HepG2 (cell line): ENCODE measurements around the gene CORT. TPM values are rescaled to one million over a fixed set of nuclear protein-coding genes. Genes with fewer than 3 reads are reported as not detected.

ENCODE experiments used
- ATAC-seq: fragments of 200-7000 bp; cut with Tn5 transposase; 3 replicates; pipeline ENCODE4 v1.9.1; 2020; ENCODE audit warnings: mild to moderate bottlenecking, moderate library complexity
- BruUV-seq: library from RNA; stranded (reverse); fragments of 400-500 nt; replicated peaks from 2 replicates; lab custom pipeline; 2021; lab: Mats Ljungman, UMichigan
- CTCF ChIA-PET: fragments of 300-600 bp; formaldehyde crosslinking; extraction: SDS; loops from one replicate; lab custom pipeline; 2021; ENCODE audit warnings: low total read pairs, inconsistent platforms, low intra/inter-chr PET ratio; lab: Yijun Ruan, JAX
- POLR2A ChIA-PET: fragments of 350-600 bp; sonication (Branson Sonifier 250); formaldehyde crosslinking; loops from one replicate; lab custom pipeline; 2020; ENCODE audit warnings: antibody characterized with exemption, inconsistent platforms; lab: Yijun Ruan, JAX
- DNase-seq: peaks from one replicate; pipeline ENCODE4 v3.0.0-alpha.2; 2015; ENCODE audit warnings: low spot score
- FAIRE-seq: peaks from 3 replicates; lab custom pipeline; 2011; peaks lifted over from hg19 to GRCh38; lab: Jason Lieb, UNC
- H2AFZ ChIP-seq: one replicate; pipeline ENCODE4 v1.6.1; 2011; ENCODE audit warnings: low read length, inconsistent platforms
- H3K27ac ChIP-seq: fragments of 300-600 bp; 3 replicates; pipeline ENCODE4 v1.8.0; 2011; ENCODE audit warnings: mixed run types, mild to moderate bottlenecking, mixed read lengths, low read length, inconsistent platforms; ENCODE audit not compliant: insufficient read depth; ENCODE audit errors: extremely low read length
- H3K27me3 ChIP-seq, 2 experiments: fragments of 200-600 bp in 1 of 2; 2 replicates in 1 of 2; 3 replicates in 1 of 2; pipeline versions ENCODE4 v1.6.0 to v1.8.0; 2011; ENCODE audit warnings: low read length in 2 of 2, mild to moderate bottlenecking in 2 of 2, moderate library complexity in 2 of 2, inconsistent platforms in 1 of 2; ENCODE audit not compliant: insufficient read depth in 2 of 2, control insufficient read depth in 1 of 2
- H3K36me3 ChIP-seq, 2 experiments: fragments of 200-600 bp in 1 of 2; replicated peaks in 1 of 2; 2 replicates in 1 of 2; 3 replicates in 1 of 2; pipeline versions ENCODE4 v1.5.1 to v1.8.0; 2011; ENCODE audit warnings: low read length in 2 of 2, inconsistent platforms in 1 of 2; ENCODE audit not compliant: insufficient read depth in 2 of 2, control insufficient read depth in 1 of 2
- H3K4me1 ChIP-seq: 2 replicates; pipeline ENCODE4 v1.5.1; 2012; ENCODE audit warnings: low read length, inconsistent platforms; ENCODE audit not compliant: insufficient read depth
- H3K4me2 ChIP-seq: 2 replicates; pipeline ENCODE4 v1.6.0; 2011; ENCODE audit warnings: low read depth, low read length, inconsistent platforms
- H3K4me3 ChIP-seq, 3 experiments: fragments of 200-600 bp in 1 of 3; sonication (generic), shearing (Covaris generic) in 1 of 3; replicated peaks in 1 of 3; 2 replicates each; pipeline ENCODE4 v1.5.1; 2011 to 2016; ENCODE audit warnings: low read length in 3 of 3, inconsistent platforms in 2 of 3, low read depth in 2 of 3, mild to moderate bottlenecking in 2 of 3, control low read depth in 1 of 3, mixed read lengths in 1 of 3; ENCODE audit not compliant: insufficient read depth in 1 of 3
- H3K79me2 ChIP-seq: one replicate; pipeline ENCODE4 v1.6.1; 2011; ENCODE audit warnings: low read length, inconsistent platforms; ENCODE audit not compliant: insufficient read depth
- H3K9ac ChIP-seq: 2 replicates; pipeline ENCODE4 v1.6.0; 2011; ENCODE audit warnings: mild to moderate bottlenecking, low read depth, low read length, inconsistent platforms; ENCODE audit not compliant: insufficient read depth
- H3K9me3 ChIP-seq: 2 replicates; pipeline ENCODE4 v1.5.1; 2012; ENCODE audit warnings: mild to moderate bottlenecking, low read length
- H4K20me1 ChIP-seq: 2 replicates; pipeline ENCODE4 v1.6.0; 2011; ENCODE audit warnings: inconsistent platforms, mild to moderate bottlenecking, low read length, moderate library complexity; ENCODE audit not compliant: insufficient read depth
- CEBPB ChIP-seq: IDR thresholded peaks from 2 replicates; pipeline ENCODE4 v1.6.1; 2011; ENCODE audit warnings: low read depth, low read length, improper control_type of control experiment, borderline replicate concordance
- CREB1 ChIP-seq, 2 experiments: fragments of 450-650 bp in 1 of 2; IDR thresholded peaks; 2 replicates each; pipeline ENCODE4 v1.6.1; 2016 to 2017; ENCODE audit warnings: control low read depth in 1 of 2, mild to moderate bottlenecking in 1 of 2, missing compliant biosample characterization in 1 of 2, missing genetic modification characterization in 1 of 2
- E2F1 ChIP-seq: sonication (generic); formaldehyde crosslinking; IDR thresholded peaks from 2 replicates; pipeline ENCODE4 v1.5.0; 2020; ENCODE audit warnings: missing genetic modification reagents
- FOSL2 ChIP-seq: sonication (generic); formaldehyde crosslinking; IDR thresholded peaks from 2 replicates; pipeline ENCODE4 v1.4.0; 2020; ENCODE audit warnings: missing genetic modification reagents
- MAFF ChIP-seq: IDR thresholded peaks from 2 replicates; pipeline ENCODE4 v1.6.1; 2011; ENCODE audit warnings: low read depth, low read length, improper control_type of control experiment
- MAFK ChIP-seq, 2 experiments: IDR thresholded peaks in 1 of 2; conservative IDR thresholded peaks in 1 of 2; 2 replicates each; pipeline ENCODE4 v1.6.1; 2011; ENCODE audit warnings: improper control_type of control experiment in 2 of 2, low read length in 2 of 2
- NFE2L2 ChIP-seq: fragments of 150-350 bp; IDR thresholded peaks from 2 replicates; pipeline ENCODE4 v1.6.1; 2014; ENCODE audit warnings: low read length
- TBP ChIP-seq: sonication (generic); formaldehyde crosslinking; IDR thresholded peaks from 2 replicates; pipeline ENCODE4 v1.5.0; 2020; ENCODE audit warnings: missing genetic modification reagents
- ZNF720 ChIP-seq: sonication (generic); formaldehyde crosslinking; IDR thresholded peaks from 2 replicates; pipeline ENCODE4 v1.4.0; 2020; ENCODE audit warnings: missing genetic modification reagents
- WGBS: methylation state at CpG from one replicate; pipeline ENCODE4 v1.1.6; 2017; ENCODE audit warnings: low lambda C conversion rate; 5-methylcytosine and 5-hydroxymethylcytosine counted together
- in situ Hi-C: cut with HindIII; loops from 2 replicates; pipeline ENCODE4 v1.10.0; 2017; ENCODE audit warnings: low pct_unique_long_range_greater_than_20kb; ENCODE audit not compliant: extremely low pct_ligation_motif_present
- intact Hi-C: fragments of 100-400 bp; cut with micrococcal nuclease; formaldehyde crosslinking; loops from one replicate; pipeline ENCODE4 v1.10.0; 2022; ENCODE audit not compliant: unreplicated experiment
- polyA plus RNA-seq, 8 experiments: library from polyadenylated mRNA; depleted of rRNA in 3 of 8; stranded (reverse) in 7 of 8; unstranded in 1 of 8; fragments of >200 nt; fragmentation: Illumina TruSeq in 4 of 8; extraction: Trizol in 4 of 8; gene quantifications; 2 replicates each; pipeline versions ENCODE4 v1.2.1 to v1.2.3, GENCODE V29; 2011 to 2016; ENCODE audit warnings: low read depth in 4 of 8, missing spikeins in 1 of 8, mixed read lengths in 1 of 8; ENCODE audit not compliant: insufficient read depth in 1 of 8
- total RNA-seq, 5 experiments: library from RNA; depleted of rRNA; stranded (reverse); fragments of >200 nt; fragmentation: Illumina TruSeq; extraction: Trizol; gene quantifications; 2 replicates each; pipeline ENCODE4 v1.2.3, GENCODE V29; 2016; ENCODE audit warnings: low read depth in 1 of 5

The CORT gene
- total and polyA plus RNA-seq, 2 of the 13 experiments (the other 11 are each of a cell fraction or from before 2014, with no cell fraction given): 0.11 to 0.62 TPM

GRCh38 chr1:10459184-10459583 lies 9.4 kb downstream of the CORT start:
- Histone ChIP-seq H2AFZ (no peak overlapping the region), H4K20me1 (no peaks in the 10 kb centered on the region), H3K27ac (no peak overlapping the region), H3K4me1 (peaks cover 6% of the 10 kb centered on the region), H3K4me2 (no peak overlapping the region), H3K36me3 (peaks cover 13 to 18% of the 10 kb centered on the region in 2 experiments; a peak in 4 of 5 replicates), H3K79me2 (no peaks in the 10 kb centered on the region), H3K27me3 (no peaks in the 10 kb centered on the region), H3K9ac (no peak overlapping the region), H3K4me3 (no peak overlapping the region), H3K9me3 (no peaks in the 10 kb centered on the region)
- in situ Hi-C loops: no loop called here
- BruUV-seq: TSS peak; percentile 39
- 71% methylated on average over 3 of the region's 3 CpGs for WGBS
- no peak for ATAC-seq
- no peak for FAIRE-seq
- TF ChIP-seq TBP (CRISPR knock-in tag) (no peak), NFE2L2 (peak; percentile 66), E2F1 (CRISPR knock-in tag) (no peak), CEBPB (peak; percentile 48; the same call in 1 of the 2 replicates), MAFF (peak; percentile 56), CREB1 (IDR thresholded peaks at IDR 0.05) (0 out of 2 replicates have a peak, but pooled peaks have one; percentile 7), CREB1 (CRISPR knock-in tag; IDR thresholded peaks at IDR 0.05) (no peak), FOSL2 (CRISPR knock-in tag) (peak; percentile 68), ZNF720 (no peak), MAFK (conservative IDR thresholded peaks at IDR 0.05 in 1 of 2, IDR thresholded peaks at IDR 0.05 in 1 of 2; ENCODE audit: low read length in 2 of 2) (peak; percentile 75 to 78)
- ChIA-PET CTCF (no interaction called here), POLR2A (no interaction called here)
- intact Hi-C loops: no loop called here
- peak; percentile 18 for DNase-seq
